Measurements from ENCODE around the gene WNK4. TPM values are rescaled to one million over a fixed set of nuclear protein-coding genes. Genes with fewer than 3 reads are reported as not detected.
A peak's percentile ranks its signal among the peaks of the same experiment; 100 is the strongest.

Gene WNK4
- total RNA-seq, 2 experiments from 2014 or later = 0.42 to 0.74 TPM

DNA sequence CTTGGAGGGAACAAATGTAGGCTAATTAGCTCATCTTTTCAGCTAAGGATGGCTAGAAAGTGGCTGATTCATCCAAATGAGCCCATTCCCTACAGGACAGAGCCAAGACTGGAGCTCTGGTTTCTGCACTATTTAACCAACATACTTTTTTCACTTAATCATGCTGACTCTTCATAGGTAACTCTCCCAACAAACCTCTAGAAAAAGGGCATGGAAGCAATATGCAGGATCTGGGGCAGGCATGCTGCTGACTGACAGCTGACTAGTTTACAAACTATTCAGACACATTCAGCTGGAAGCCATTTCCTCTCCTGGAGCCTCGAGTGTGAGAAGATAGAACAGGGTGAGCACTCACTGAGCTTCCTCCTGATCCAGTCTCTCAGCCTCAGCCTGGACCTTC lies 37.5 kb downstream of the WNK4 start:
- ChIA-PET CTCF (no interaction called here), POLR2A (no interaction called here)
- no peak for ATAC-seq (ENCODE audit: poor library complexity)
- no peaks in the 10 kb centered on the region for H3K27me3 ChIP-seq (ENCODE audit: control insufficient read depth in 1 of 2, insufficient read depth in 2 of 2, low read length in 2 of 2)
- no peaks in the 10 kb centered on the region for H3K9me3 ChIP-seq (ENCODE audit: control insufficient read depth in 1 of 2, insufficient read depth in 1 of 2, low read length in 2 of 2)
- Mint-ChIP-seq H3K36me3 (ENCODE audit: low read depth) (peaks cover 78% of the 10 kb centered on the region), H3K4me3 (no peak overlapping the region), H3K9me3 (no peaks in the 10 kb centered on the region), H3K27me3 (no peaks in the 10 kb centered on the region), H3K27ac (no peak overlapping the region), H3K4me1 (ENCODE audit: low read depth) (peaks cover 14% of the 10 kb centered on the region)
- intact Hi-C loops (cut with DNase I, micrococcal nuclease) = no loop called here
- no peak for DNase-seq
- H3K4me1 ChIP-seq (ENCODE audit: insufficient read depth, low read length) = peaks cover 6% of the 10 kb centered on the region
- TF ChIP-seq, protein P1, sequence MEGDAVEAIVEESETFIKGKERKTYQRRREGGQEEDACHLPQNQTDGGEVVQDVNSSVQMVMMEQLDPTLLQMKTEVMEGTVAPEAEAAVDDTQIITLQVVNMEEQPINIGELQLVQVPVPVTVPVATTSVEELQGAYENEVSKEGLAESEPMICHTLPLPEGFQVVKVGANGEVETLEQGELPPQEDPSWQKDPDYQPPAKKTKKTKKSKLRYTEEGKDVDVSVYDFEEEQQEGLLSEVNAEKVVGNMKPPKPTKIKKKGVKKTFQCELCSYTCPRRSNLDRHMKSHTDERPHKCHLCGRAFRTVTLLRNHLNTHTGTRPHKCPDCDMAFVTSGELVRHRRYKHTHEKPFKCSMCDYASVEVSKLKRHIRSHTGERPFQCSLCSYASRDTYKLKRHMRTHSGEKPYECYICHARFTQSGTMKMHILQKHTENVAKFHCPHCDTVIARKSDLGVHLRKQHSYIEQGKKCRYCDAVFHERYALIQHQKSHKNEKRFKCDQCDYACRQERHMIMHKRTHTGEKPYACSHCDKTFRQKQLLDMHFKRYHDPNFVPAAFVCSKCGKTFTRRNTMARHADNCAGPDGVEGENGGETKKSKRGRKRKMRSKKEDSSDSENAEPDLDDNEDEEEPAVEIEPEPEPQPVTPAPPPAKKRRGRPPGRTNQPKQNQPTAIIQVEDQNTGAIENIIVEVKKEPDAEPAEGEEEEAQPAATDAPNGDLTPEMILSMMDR (IDR thresholded peaks at IDR 0.05) = no peak
- H3K36me3 ChIP-seq (ENCODE audit: insufficient read depth, low read length) = peaks cover 83% of the 10 kb centered on the region
- H3K4me3 ChIP-seq (ENCODE audit: low read length) = no peak overlapping the region
- H3K27ac ChIP-seq (ENCODE audit: low read depth in 1 of 2, low read length in 2 of 2) = no peak overlapping the region

GRCh38 chr17:42818379-42818778 lies 38.0 kb downstream of the WNK4 start:
- Mint-ChIP-seq H3K4me1 (ENCODE audit: low read depth) (peaks cover 17% of the 10 kb centered on the region), H3K27ac (no peak overlapping the region), H3K9me3 (no peaks in the 10 kb centered on the region), H3K4me3 (no peak overlapping the region), H3K36me3 (ENCODE audit: low read depth) (peaks cover 76% of the 10 kb centered on the region), H3K27me3 (no peaks in the 10 kb centered on the region)
- ChIA-PET POLR2A (no interaction called here), CTCF (no interaction called here)
- ATAC-seq (ENCODE audit: poor library complexity) = no peak
- Histone ChIP-seq H3K9me3 (ENCODE audit: control insufficient read depth in 1 of 2, insufficient read depth in 1 of 2, low read length in 2 of 2) (no peaks in the 10 kb centered on the region), H3K27me3 (ENCODE audit: control insufficient read depth in 1 of 2, insufficient read depth in 2 of 2, low read length in 2 of 2) (no peaks in the 10 kb centered on the region), H3K36me3 (ENCODE audit: insufficient read depth, low read length) (peaks cover 81% of the 10 kb centered on the region), H3K4me1 (ENCODE audit: insufficient read depth, low read length) (peaks cover 11% of the 10 kb centered on the region), H3K27ac (ENCODE audit: low read depth in 1 of 2, low read length in 2 of 2) (no peak overlapping the region), H3K4me3 (ENCODE audit: low read length) (no peak overlapping the region)
- TF ChIP-seq, protein P1 (IDR thresholded peaks at IDR 0.05) = no peak
- DNase-seq = no peak
- intact Hi-C loops (cut with DNase I, micrococcal nuclease) = no loop called here

DNA sequence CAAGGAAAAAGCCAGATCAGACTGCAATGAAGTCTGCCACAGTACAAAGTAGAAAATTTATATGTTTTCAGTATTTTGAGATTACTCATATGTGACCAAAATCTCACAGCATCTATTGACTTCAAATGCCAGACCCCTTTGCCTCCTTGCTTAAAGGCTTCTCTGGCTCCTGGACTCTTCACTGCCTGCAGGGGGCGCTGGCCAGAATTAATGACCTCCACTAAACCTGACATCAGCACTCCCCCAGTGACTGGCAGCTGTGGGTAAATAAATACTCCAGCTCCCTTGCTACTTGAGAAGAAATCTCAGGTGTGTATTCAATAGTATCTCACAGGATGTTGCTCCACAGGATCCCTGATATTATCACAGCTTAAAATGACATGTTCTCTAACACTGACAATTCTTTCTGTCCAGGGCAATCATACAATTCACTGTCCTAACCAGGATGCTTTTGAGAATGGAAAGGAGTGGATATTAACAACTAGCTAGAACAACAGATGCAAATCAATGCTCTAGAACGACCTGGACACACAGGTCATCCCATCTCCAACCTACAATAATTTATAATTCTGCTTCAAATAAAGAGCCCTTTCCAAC lies 39.6 kb downstream of the WNK4 start:
- ChIA-PET CTCF (interaction anchor here (1.0 to 1.6 kb wide), 5 partner anchors 12 to 161 kb away, joined by 3 to 17 read pairs (median 4); partner anchors contain the start of genes CNTD1, COA3, PSME3 and RUNDC1), POLR2A (no interaction called here)

More for the DNA sequence above, 39.6 kb downstream of the WNK4 start:
- Mint-ChIP-seq H3K27ac (peak overlapping the region; percentile 49), H3K27me3 (no peaks in the 10 kb centered on the region), H3K9me3 (no peaks in the 10 kb centered on the region), H3K4me3 (peak overlapping the region; percentile 43), H3K36me3 (ENCODE audit: low read depth) (peaks cover 67% of the 10 kb centered on the region), H3K4me1 (ENCODE audit: low read depth) (peaks cover 28% of the 10 kb centered on the region)
- no peaks in the 10 kb centered on the region for H3K27me3 ChIP-seq (ENCODE audit: control insufficient read depth in 1 of 2, insufficient read depth in 2 of 2, low read length in 2 of 2)
- H3K27ac ChIP-seq (ENCODE audit: low read depth in 1 of 2, low read length in 2 of 2) = no peak overlapping the region
- TF ChIP-seq, protein P1 (IDR thresholded peaks at IDR 0.05) = peak; percentile 72
- DNase-seq (peak; percentile 29 to 79 (median 48)), ATAC-seq (ENCODE audit: poor library complexity) (no peak)
- H3K9me3 ChIP-seq (ENCODE audit: control insufficient read depth in 1 of 2, insufficient read depth in 1 of 2, low read length in 2 of 2) = no peaks in the 10 kb centered on the region
- H3K36me3 ChIP-seq (ENCODE audit: insufficient read depth, low read length) = peaks cover 64% of the 10 kb centered on the region
- H3K4me3 ChIP-seq (ENCODE audit: low read length) = no peak overlapping the region
- intact Hi-C loops (cut with DNase I, micrococcal nuclease) = loop anchor here in 1 of 2 experiments (10.0 kb wide), 1 partner anchor 545 kb away; no protein-coding TSS in a partner anchor
- peaks cover 22% of the 10 kb centered on the region for H3K4me1 ChIP-seq (ENCODE audit: insufficient read depth, low read length)
